Hepatocyte (in vitro differentiated cells): ENCODE results near the gene REV3L. TPM values are rescaled to one million over a fixed set of nuclear protein-coding genes. Genes with fewer than 3 reads are reported as not detected.

Experiments
- DNase-seq: peaks from one replicate; pipeline ENCODE4 v3.0.0-alpha.2; 2016; ENCODE audit warnings: low spot score
- H2AFZ ChIP-seq: fragments of 200-600 bp; sonication (generic); 2 replicates; pipeline ENCODE4 v1.6.0; 2016; ENCODE audit warnings: antibody characterized with exemption, mild to moderate bottlenecking
- H3K27ac ChIP-seq: fragments of 200-600 bp; sonication (generic); 2 replicates; pipeline ENCODE4 v1.5.1; 2016; ENCODE audit warnings: mild to moderate bottlenecking
- H3K27me3 ChIP-seq: fragments of 200-600 bp; sonication (generic); 2 replicates; pipeline ENCODE4 v1.6.1; 2016
- H3K36me3 ChIP-seq: fragments of 200-600 bp; sonication (generic); replicated peaks from 2 replicates; pipeline ENCODE4 v1.5.1; 2016; ENCODE audit warnings: low read depth; ENCODE audit not compliant: insufficient read depth
- H3K4me1 ChIP-seq: fragments of 200-600 bp; sonication (generic); 2 replicates; pipeline ENCODE4 v1.5.1; 2016; ENCODE audit warnings: mild to moderate bottlenecking, moderate library complexity; ENCODE audit not compliant: insufficient read depth
- H3K4me2 ChIP-seq: fragments of 200-600 bp; sonication (generic); 2 replicates; pipeline ENCODE4 v1.6.0; 2016
- H3K4me3 ChIP-seq: fragments of 200-600 bp; sonication (generic); 2 replicates; pipeline ENCODE4 v1.5.1; 2016; ENCODE audit warnings: mild to moderate bottlenecking
- H3K79me2 ChIP-seq: fragments of 200-600 bp; sonication (generic); 2 replicates; pipeline ENCODE4 v1.6.0; 2017; ENCODE audit warnings: mild to moderate bottlenecking
- H3K9me2 ChIP-seq: fragments of 200-600 bp; sonication (generic); replicated peaks from 2 replicates; pipeline ENCODE4 v1.6.0; 2017; ENCODE audit warnings: mild to moderate bottlenecking; ENCODE audit not compliant: insufficient read depth
- H3K9me3 ChIP-seq: fragments of 200-600 bp; sonication (generic); 2 replicates; pipeline ENCODE4 v1.5.1; 2016; ENCODE audit warnings: low read depth, mild to moderate bottlenecking
- H4K20me1 ChIP-seq: fragments of 200-600 bp; sonication (generic); 2 replicates; pipeline ENCODE4 v1.6.0; 2016; ENCODE audit warnings: mild to moderate bottlenecking; ENCODE audit not compliant: insufficient read depth, poor library complexity, severe bottlenecking
- CTCF ChIP-seq: fragments of 200-600 bp; sonication (generic); IDR thresholded peaks from 2 replicates; pipeline ENCODE4 v1.5.1; 2016; ENCODE audit warnings: antibody characterized with exemption, mild to moderate bottlenecking; ENCODE audit not compliant: poor library complexity
- EZH2 ChIP-seq: fragments of 200-600 bp; sonication (generic); IDR thresholded peaks from 2 replicates; pipeline ENCODE4 v1.6.1; 2016; ENCODE audit warnings: antibody characterized with exemption, mild to moderate bottlenecking, borderline replicate concordance
- EZH2phosphoT487 ChIP-seq: fragments of 200-600 bp; sonication (generic); IDR thresholded peaks from one replicate; pipeline ENCODE4 v1.6.1; 2018; ENCODE audit warnings: antibody characterized with exemption, mild to moderate bottlenecking, low read depth, moderate library complexity; ENCODE audit not compliant: unreplicated experiment, severe bottlenecking
- WGBS: methylation state at CpG from one replicate; pipeline ENCODE4 v1.1.6; 2016; ENCODE audit warnings: low lambda C conversion rate; ENCODE audit errors: missing lambda C conversion rate; 5-methylcytosine and 5-hydroxymethylcytosine counted together
- polyA plus RNA-seq: library from polyadenylated mRNA; unstranded; fragments of >200 nt; fragmentation: Nextera tagmentation; extraction: Ambion mirVana; gene quantifications from 2 replicates; pipeline ENCODE4 v1.2.1, GENCODE V29; 2016
- total RNA-seq: library from RNA; depleted of rRNA; stranded (reverse); fragments of >200 nt; gene quantifications from 2 replicates; pipeline ENCODE4 v1.2.3, GENCODE V29; 2014

Gene REV3L
- total and polyA plus RNA-seq, 2 experiments from 2014 or later: 17.6 to 29.4 TPM

DNA sequence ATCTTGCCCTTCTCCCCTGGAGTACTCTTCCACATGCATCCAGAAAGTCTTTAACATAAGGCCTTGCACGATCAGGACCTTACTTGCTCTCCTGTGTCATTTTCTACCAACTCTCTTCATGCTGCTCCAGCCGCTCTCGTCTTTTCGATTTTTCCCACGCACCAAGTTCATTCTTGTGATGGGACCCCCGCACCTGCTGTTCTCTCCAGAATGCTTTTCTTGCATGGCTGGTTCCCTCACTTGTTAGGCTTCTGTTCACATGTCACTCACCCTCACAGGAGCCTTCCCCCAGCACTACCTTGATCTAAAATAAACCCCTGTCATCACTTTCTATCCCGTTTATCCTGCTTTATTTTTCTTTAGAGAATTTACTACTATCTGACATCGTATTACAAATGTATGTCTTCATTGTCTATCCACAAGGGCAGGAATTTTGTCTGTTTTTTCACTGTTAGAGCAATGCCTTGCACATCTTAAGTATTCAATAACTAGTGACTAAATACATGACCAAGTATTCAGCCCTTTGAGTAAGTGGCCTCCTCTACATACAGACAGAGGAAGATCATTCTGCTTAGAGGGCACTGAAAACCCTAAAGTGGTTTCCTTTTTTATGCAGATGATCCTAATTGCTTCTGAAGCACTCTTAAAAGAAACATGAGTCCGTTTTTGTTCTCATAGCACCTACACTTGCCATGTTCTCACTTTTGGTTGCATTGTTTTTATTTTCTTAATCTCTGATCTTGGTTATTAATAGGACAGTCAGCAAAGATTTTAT, 228.8 kb downstream of the REV3L start:
- Histone ChIP-seq H3K4me3 (no peak overlapping the region), H3K27ac (no peak overlapping the region), H3K9me2 (no peaks in the 10 kb centered on the region), H4K20me1 (no peaks in the 10 kb centered on the region), H3K27me3 (no peaks in the 10 kb centered on the region), H3K4me2 (no peak overlapping the region), H2AFZ (no peak overlapping the region), H3K9me3 (no peaks in the 10 kb centered on the region), H3K36me3 (no peaks in the 10 kb centered on the region), H3K4me1 (peaks cover 7% of the 10 kb centered on the region), H3K79me2 (no peaks in the 10 kb centered on the region)
- WGBS: 60% methylated on average over 9 of the region's 9 CpGs
- TF ChIP-seq CTCF (no peak), EZH2phosphoT487 (no peak), EZH2 (no peak)
- DNase-seq: no peak

- H3K4me1 ChIP-seq: peaks cover 7% of the 10 kb centered on the region
- H3K36me3 ChIP-seq: no peaks in the 10 kb centered on the region
- 80% methylated on average over 3 of the region's 3 CpGs for WGBS
- no peaks in the 10 kb centered on the region for H4K20me1 ChIP-seq
- H3K27ac ChIP-seq: no peak overlapping the region
- TF ChIP-seq EZH2phosphoT487 (no peak), EZH2 (no peak), CTCF (no peak)
- no peak overlapping the region for H2AFZ ChIP-seq
- no peaks in the 10 kb centered on the region for H3K27me3 ChIP-seq
- no peaks in the 10 kb centered on the region for H3K9me2 ChIP-seq
- no peaks in the 10 kb centered on the region for H3K9me3 ChIP-seq
- no peaks in the 10 kb centered on the region for H3K79me2 ChIP-seq
- DNase-seq: no peak
- no peak overlapping the region for H3K4me3 ChIP-seq
- H3K4me2 ChIP-seq: no peak overlapping the region
Observed at GRCh38 chr6:111252726-111253125, 230.3 kb downstream of the REV3L start.

GRCh38 chr6:111250791-111251354, 232.1 kb downstream of the REV3L start:
- Histone ChIP-seq H3K9me3 (no peaks in the 10 kb centered on the region), H3K4me3 (no peak overlapping the region), H3K27me3 (no peaks in the 10 kb centered on the region), H4K20me1 (no peaks in the 10 kb centered on the region), H3K79me2 (no peaks in the 10 kb centered on the region), H3K27ac (no peak overlapping the region), H3K4me1 (peaks cover under 1% of the 10 kb centered on the region), H3K4me2 (no peak overlapping the region), H3K36me3 (no peaks in the 10 kb centered on the region), H3K9me2 (no peaks in the 10 kb centered on the region), H2AFZ (no peak overlapping the region)
- no peak for TF ChIP-seq EZH2phosphoT487
- no peak for TF ChIP-seq EZH2
- no peak for TF ChIP-seq CTCF
- no peak for DNase-seq
- WGBS: 60% methylated on average over 4 of the region's 4 CpGs

Other genes starting within 250 kb of the REV3L start
- gene TRAF3IP2, start 122.7 kb upstream of the REV3L start, total RNA-seq: 26.0 and 31.1 TPM in 2 replicates
- gene TRAF3IP2, start 122.7 kb upstream of the REV3L start, polyA plus RNA-seq: 21.9 and 22.2 TPM in 2 replicates